IPS-18a (cell line): ENCODE results near the gene AGER.
"Not testable (repeated sequence)": the region's sequence is repeated elsewhere in the genome, so short reads cannot be mapped to it uniquely, and the experiment has no call there.

Experiments
- H3K27ac ChIP-seq: one replicate; pipeline ENCODE4 v1.5.1; 2013; ENCODE audit warnings: low read length
- H3K27me3 ChIP-seq: one replicate; pipeline ENCODE4 v1.6.1; 2013; ENCODE audit warnings: mild to moderate bottlenecking, low read length; ENCODE audit not compliant: control insufficient read depth, insufficient read depth
- H3K36me3 ChIP-seq: one replicate; pipeline ENCODE4 v1.6.1; 2013; ENCODE audit warnings: low read depth, low read length; ENCODE audit not compliant: control insufficient read depth
- H3K4me1 ChIP-seq: one replicate; pipeline ENCODE4 v1.6.1; 2013; ENCODE audit warnings: low read depth, low read length; ENCODE audit not compliant: control insufficient read depth
- H3K4me3 ChIP-seq: one replicate; pipeline ENCODE4 v1.5.1; 2013; ENCODE audit warnings: low read length
- H3K9ac ChIP-seq: one replicate; pipeline ENCODE4 v1.6.1; 2013; ENCODE audit warnings: mild to moderate bottlenecking, low read length, moderate library complexity
- H3K9me3 ChIP-seq: one replicate; pipeline ENCODE4 v1.6.1; 2013; ENCODE audit warnings: low read depth, low read length; ENCODE audit not compliant: control insufficient read depth

The AGER gene

GRCh38 chr6:32149092-32149755, 34.8 kb downstream of the AGER start:
- peaks cover 35% of the 10 kb centered on the region for H3K27me3 ChIP-seq
- H3K36me3 ChIP-seq: no peaks in the 10 kb centered on the region
- H3K9me3 ChIP-seq: no peaks in the 10 kb centered on the region
- no peak overlapping the region for H3K9ac ChIP-seq
- no peak overlapping the region for H3K4me3 ChIP-seq
- no peak overlapping the region for H3K27ac ChIP-seq
- peaks cover 24% of the 10 kb centered on the region for H3K4me1 ChIP-seq

DNA sequence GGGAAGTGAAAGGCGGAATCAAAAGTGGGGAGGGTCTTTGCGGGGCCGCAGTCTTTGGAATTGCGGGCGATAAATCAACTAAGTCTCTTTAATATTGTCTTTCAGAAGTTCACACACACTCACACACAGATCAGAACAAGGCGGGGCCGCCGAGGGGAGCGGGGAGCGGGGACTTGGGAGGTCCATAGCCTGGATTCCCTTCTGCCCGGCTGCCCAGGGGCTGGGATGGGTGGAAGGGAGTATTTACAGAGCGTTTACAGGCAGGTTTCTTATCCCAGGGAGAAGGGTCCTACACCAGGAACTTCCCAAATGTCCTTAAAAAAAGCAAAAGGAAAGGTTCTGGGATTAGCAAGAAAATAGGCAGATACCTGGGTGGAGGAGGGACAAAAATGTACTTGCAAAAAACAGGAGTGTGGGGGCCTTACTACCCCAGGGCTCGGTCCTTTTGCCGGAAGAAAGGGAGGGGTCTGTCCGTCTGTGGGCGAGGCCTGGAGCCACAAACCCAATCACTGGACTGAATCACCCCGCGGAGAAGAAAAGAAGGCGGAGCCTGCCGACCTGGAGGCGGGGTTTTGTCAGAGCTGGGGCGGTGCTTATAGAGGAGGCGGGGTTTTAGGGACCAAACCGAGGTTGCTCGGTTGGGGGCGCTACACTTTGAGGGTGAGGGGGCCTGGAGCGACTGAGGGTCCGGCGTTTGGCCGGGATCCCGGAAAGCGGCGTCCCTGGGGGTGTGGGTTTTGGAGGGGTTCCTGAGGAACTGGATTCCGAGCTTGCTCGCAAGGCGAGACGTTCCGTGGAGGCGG, 35.6 kb downstream of the AGER start:
- Histone ChIP-seq H3K4me1 (peaks cover 24% of the 10 kb centered on the region), H3K36me3 (no peaks in the 10 kb centered on the region), H3K4me3 (no peak overlapping the region), H3K27ac (no peak overlapping the region), H3K9me3 (no peaks in the 10 kb centered on the region), H3K9ac (no peak overlapping the region), H3K27me3 (peaks cover 35% of the 10 kb centered on the region)

DNA sequence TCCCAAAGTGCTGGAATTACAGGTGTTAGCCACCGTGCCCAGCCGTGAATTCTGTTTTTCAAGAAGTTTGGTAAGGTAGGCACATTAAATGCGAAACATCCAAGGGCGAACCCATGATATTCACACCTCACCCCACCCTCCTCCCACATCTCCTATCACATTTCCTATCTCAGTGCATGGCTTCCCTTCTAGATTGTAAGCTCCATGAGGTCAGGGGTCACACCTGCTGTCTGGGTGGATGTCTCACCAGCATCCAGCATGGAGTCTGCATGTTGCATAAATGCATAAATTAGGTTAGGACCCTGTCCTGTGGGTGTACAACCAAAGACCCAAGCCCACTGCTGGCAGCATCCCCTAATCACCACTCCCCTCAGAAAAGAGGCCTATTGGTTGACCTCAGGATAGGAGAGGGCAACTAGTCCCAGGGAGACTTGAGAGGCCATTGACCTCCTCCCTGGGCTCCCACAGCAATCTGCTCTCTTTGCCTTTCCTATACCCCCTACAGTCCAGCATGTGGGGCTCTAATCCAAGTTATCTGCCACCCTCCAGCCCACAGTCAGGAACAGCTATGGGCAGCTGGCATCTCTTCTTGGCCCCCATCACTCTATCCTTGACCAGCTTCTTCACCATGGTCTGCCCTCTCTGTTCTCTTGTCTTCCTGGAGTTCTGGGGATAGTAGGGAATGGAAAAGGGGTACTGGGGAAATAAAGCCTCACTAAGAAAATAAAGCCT, 36.5 kb downstream of the AGER start:
- Histone ChIP-seq H3K9me3 (no peaks in the 10 kb centered on the region), H3K4me3 (no peak overlapping the region), H3K27me3 (peaks cover 28% of the 10 kb centered on the region), H3K9ac (no peak overlapping the region), H3K4me1 (peaks cover 18% of the 10 kb centered on the region), H3K36me3 (no peaks in the 10 kb centered on the region), H3K27ac (no peak overlapping the region)

GRCh38 chr6:32146687-32147086, 37.4 kb downstream of the AGER start:
- no peaks in the 10 kb centered on the region for H3K9me3 ChIP-seq
- H3K4me1 ChIP-seq: peaks cover 12% of the 10 kb centered on the region
- H3K9ac ChIP-seq: no peak overlapping the region
- no peaks in the 10 kb centered on the region for H3K36me3 ChIP-seq
- H3K27me3 ChIP-seq: peaks cover 21% of the 10 kb centered on the region
- no peak overlapping the region for H3K4me3 ChIP-seq
- no peak overlapping the region for H3K27ac ChIP-seq

- Histone ChIP-seq H3K9ac (no peak overlapping the region), H3K36me3 (no peaks in the 10 kb centered on the region), H3K9me3 (no peaks in the 10 kb centered on the region), H3K4me1 (peaks cover 9% of the 10 kb centered on the region), H3K27me3 (peaks cover 19% of the 10 kb centered on the region), H3K27ac (no peak overlapping the region), H3K4me3 (no peak overlapping the region)
Measured at GRCh38 chr6:32146287-32146686, 37.8 kb downstream of the AGER start.

DNA sequence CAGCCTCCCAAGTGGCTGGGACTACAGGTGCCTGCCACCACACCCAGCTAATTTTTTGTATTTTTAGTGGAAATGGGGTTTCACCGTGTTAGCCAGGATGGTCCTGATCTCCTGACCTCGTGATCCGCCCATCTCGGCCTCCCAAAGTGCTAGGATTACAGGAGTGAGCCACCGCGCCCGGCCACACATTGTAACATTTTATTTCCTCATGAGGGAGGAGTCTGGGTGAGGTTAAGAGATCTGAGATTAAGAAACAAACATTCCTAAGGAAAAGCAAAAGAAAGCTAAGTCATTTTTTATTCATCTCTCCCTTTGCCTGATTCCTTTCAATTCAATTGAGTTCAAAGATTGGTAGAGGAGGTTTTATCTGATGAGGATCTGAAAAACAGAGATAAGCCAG, 39.8 kb downstream of the AGER start:
- H3K4me1 ChIP-seq, H3K4me3 ChIP-seq, H3K27me3 ChIP-seq, H3K27ac ChIP-seq, H3K36me3 ChIP-seq, H3K9ac ChIP-seq, H3K9me3 ChIP-seq: not testable (repeated sequence)

DNA sequence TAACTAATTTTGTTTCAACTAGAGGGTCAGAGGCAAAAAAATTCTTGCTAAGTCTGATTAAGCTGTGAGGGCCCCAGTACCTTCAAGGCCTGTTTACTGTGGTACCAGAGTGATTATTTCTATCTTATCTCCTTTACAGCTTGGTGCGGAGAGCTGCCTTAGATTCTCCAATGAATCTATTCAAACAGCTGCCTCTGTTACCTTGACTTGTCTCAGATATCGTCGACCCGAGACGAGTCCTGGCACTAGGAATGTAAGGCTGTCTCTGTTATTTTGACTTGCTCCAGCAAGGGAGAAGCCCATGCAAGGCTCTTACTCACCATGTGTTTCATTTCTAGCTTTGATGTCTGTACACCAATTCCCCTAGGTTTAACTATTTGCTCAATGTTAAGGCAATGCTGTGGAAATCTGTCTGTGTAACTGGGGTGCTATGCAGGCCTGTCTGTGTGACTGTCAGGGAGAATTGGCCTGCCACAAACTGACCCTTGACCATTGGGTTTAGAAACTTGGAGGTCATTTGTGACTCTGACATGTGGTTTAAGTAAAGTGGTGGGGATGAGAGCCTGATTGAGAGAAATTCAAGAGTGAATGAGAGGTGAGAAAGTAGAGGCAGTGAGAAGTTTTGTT, 43.5 kb downstream of the AGER start:
- H3K36me3 ChIP-seq: no peaks in the 10 kb centered on the region
- H3K27ac ChIP-seq: no peak overlapping the region
- no peak overlapping the region for H3K4me3 ChIP-seq
- no peaks in the 10 kb centered on the region for H3K9me3 ChIP-seq
- no peaks in the 10 kb centered on the region for H3K4me1 ChIP-seq
- no peaks in the 10 kb centered on the region for H3K27me3 ChIP-seq
- no peak overlapping the region for H3K9ac ChIP-seq

GRCh38 chr6:32139590-32139989, 44.5 kb downstream of the AGER start:
- no peaks in the 10 kb centered on the region for H3K36me3 ChIP-seq
- H3K27me3 ChIP-seq: no peaks in the 10 kb centered on the region
- H3K4me3 ChIP-seq: no peak overlapping the region
- no peak overlapping the region for H3K9ac ChIP-seq
- H3K9me3 ChIP-seq: no peaks in the 10 kb centered on the region
- H3K4me1 ChIP-seq: no peaks in the 10 kb centered on the region
- H3K27ac ChIP-seq: no peak overlapping the region

DNA sequence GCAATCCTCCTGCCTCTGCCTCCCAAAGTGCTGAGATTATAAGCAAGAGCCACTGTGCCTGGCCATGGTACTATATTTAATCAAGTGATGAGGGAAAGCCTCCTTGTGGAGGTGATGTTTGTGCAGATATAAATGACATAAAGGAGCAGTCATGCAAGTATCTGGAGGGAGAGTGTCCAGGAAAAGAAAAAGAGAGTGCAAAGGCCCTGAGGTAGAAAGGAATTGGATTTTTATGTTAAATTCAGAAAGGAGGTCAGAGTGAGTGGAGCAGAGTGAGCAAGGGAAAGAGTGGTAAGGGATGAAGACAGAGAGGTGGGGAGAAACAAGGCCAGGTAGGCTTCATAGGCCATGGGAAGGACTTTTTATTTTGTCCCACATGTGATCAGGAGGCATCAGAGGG, 46.6 kb downstream of the AGER start:
- H3K9ac ChIP-seq: no peak overlapping the region
- peaks cover 5% of the 10 kb centered on the region for H3K27me3 ChIP-seq
- no peak overlapping the region for H3K4me3 ChIP-seq
- H3K4me1 ChIP-seq: no peaks in the 10 kb centered on the region
- H3K27ac ChIP-seq: no peak overlapping the region
- H3K9me3 ChIP-seq: no peaks in the 10 kb centered on the region
- H3K36me3 ChIP-seq: no peaks in the 10 kb centered on the region

- Histone ChIP-seq H3K4me1 (peaks cover 7% of the 10 kb centered on the region), H3K4me3 (no peak overlapping the region), H3K27me3 (peaks cover 5% of the 10 kb centered on the region), H3K36me3 (no peaks in the 10 kb centered on the region), H3K27ac (no peak overlapping the region), H3K9ac (no peak overlapping the region), H3K9me3 (no peaks in the 10 kb centered on the region)
Measured at GRCh38 chr6:32133786-32134185, 50.3 kb downstream of the AGER start.

DNA sequence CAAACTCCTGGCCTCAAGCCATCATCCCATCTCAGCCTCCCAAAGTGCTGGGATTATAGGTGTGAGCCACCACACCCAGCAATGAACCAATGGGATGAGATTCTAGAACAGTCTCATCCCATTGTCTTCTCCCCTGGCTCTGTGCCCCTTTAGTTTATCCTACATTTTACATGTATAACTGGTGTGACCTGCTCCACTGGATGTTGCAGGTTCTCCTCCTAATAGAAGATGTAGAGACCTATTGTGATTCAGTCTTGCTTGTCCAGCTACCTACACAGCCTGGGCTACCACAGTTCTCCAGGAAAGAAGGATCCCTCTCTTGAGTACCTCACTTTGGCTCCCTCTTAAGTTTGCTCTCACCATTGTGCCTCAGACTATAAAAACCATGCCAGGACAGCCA, 51.9 kb downstream of the AGER start:
- Histone ChIP-seq H3K9me3 (no peaks in the 10 kb centered on the region), H3K9ac (no peak overlapping the region), H3K36me3 (no peaks in the 10 kb centered on the region), H3K27me3 (peaks cover 5% of the 10 kb centered on the region), H3K4me1 (peaks cover 7% of the 10 kb centered on the region), H3K27ac (no peak overlapping the region), H3K4me3 (no peak overlapping the region)
